Suprapubic skin (tissue), 4 donors: ENCODE results near the gene SORCS2. TPM values are rescaled to one million over a fixed set of nuclear protein-coding genes. Genes with fewer than 3 reads are reported as not detected.
A peak's percentile ranks its signal among the peaks of the same experiment; 100 is the strongest.

Experiments used
- DNase-seq, 2 donors: peaks; one replicate each; pipeline ENCODE4 v3.0.0-alpha.2; 2019; ENCODE audit warnings: low spot score in 2 of 2
- H3K27ac ChIP-seq: fragments of 200-600 bp; sonication (generic); one replicate; pipeline ENCODE4 v1.5.1; 2019
- H3K27me3 ChIP-seq: fragments of 200-600 bp; sonication (generic); one replicate; pipeline ENCODE4 v1.5.1; 2019
- H3K36me3 ChIP-seq: fragments of 200-600 bp; sonication (generic); one replicate; pipeline ENCODE4 v1.5.1; 2019
- H3K4me1 ChIP-seq: fragments of 200-600 bp; sonication (generic); one replicate; pipeline ENCODE4 v1.5.1; 2019
- H3K4me3 ChIP-seq: fragments of 200-600 bp; sonication (generic); one replicate; pipeline ENCODE4 v1.5.1; 2019; ENCODE audit warnings: mild to moderate bottlenecking
- H3K9me3 ChIP-seq: fragments of 200-600 bp; sonication (generic); one replicate; pipeline ENCODE4 v1.5.1; 2019
- EP300 ChIP-seq: sonication (generic); formaldehyde crosslinking; IDR thresholded peaks from one replicate; pipeline ENCODE4 v1.6.1; 2017; ENCODE audit warnings: antibody characterized with exemption
- POLR2A ChIP-seq, 2 donors: fragments of 450-650 bp; IDR thresholded peaks; one replicate each; pipeline ENCODE4 v1.6.1; 2017; ENCODE audit warnings: antibody characterized with exemption in 2 of 2, mild to moderate bottlenecking in 2 of 2, moderate library complexity in 2 of 2
- POLR2AphosphoS5 ChIP-seq, 3 donors: sonication (generic); formaldehyde crosslinking; IDR thresholded peaks; one replicate each; pipeline ENCODE4 v1.6.1; 2017; ENCODE audit warnings: antibody characterized with exemption in 3 of 3
- WGBS: methylation state at CpG from one replicate; pipeline ENCODE4 v1.1.5; 2018; 5-methylcytosine and 5-hydroxymethylcytosine counted together
- total RNA-seq, 4 donors: library from RNA; depleted of rRNA; stranded (reverse); fragments of >200 nt; gene quantifications; one replicate each; pipeline ENCODE4 v1.1.0, GENCODE V29; 2016
- TF ChIP-seq, protein P1 (sequence below), 2 donors: fragments of 200-600 bp in 1 of 2; fragments of 450-650 bp in 1 of 2; sonication (generic) in 1 of 2; IDR thresholded peaks; one replicate each; pipeline ENCODE4 v1.5.1; 2016 to 2019; ENCODE audit warnings: antibody characterized with exemption in 2 of 2, mild to moderate bottlenecking in 1 of 2, moderate library complexity in 1 of 2

The SORCS2 gene
- total RNA-seq, 4 donors from 2014 or later: 0.94 to 4.6 (median 1.3) TPM

DNA sequence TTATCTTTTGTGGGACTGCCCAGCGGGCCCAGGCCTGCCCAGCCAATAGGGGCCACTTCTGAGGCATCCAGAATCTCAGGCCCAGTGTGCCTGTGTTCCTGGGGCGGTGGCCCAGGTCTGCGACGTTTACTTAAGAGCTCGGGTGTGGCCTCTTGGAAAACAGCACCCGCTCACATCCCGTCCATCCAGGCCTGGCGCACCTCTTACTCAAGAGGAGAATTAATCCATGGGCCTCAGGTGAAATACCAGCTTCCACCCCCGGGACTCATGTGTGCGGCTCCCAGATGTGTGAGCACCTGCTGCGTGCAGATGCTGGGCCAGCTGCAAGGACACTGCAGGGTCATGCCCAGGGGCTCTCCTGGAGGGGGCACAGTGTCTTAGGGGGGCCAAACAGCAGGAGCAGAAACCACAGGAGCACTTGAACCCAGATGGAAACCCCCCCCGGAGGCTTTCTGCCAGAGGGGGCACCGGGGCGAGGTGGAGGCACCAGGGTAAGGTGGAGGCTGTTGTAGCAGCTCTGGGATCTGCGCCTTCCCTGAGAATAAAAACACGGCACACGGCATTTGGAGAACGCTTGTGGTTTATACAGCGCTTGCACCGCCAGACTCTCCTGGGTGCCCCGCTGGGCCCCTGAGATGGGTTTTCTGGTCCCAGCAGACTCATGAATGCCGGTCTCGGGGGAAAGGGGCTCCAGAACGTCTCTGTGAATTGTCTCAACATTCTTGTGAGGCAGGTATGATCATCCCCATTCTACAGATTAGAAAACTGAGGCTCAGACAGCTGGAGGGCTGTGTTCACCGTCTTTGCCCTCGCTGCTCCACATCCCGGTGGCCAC, 239.6 kb downstream of the SORCS2 start:
- DNase-seq: peak in 1 of 2 donors; percentile 76
- no peak overlapping the region for H3K4me3 ChIP-seq
- TF ChIP-seq, protein P1, sequence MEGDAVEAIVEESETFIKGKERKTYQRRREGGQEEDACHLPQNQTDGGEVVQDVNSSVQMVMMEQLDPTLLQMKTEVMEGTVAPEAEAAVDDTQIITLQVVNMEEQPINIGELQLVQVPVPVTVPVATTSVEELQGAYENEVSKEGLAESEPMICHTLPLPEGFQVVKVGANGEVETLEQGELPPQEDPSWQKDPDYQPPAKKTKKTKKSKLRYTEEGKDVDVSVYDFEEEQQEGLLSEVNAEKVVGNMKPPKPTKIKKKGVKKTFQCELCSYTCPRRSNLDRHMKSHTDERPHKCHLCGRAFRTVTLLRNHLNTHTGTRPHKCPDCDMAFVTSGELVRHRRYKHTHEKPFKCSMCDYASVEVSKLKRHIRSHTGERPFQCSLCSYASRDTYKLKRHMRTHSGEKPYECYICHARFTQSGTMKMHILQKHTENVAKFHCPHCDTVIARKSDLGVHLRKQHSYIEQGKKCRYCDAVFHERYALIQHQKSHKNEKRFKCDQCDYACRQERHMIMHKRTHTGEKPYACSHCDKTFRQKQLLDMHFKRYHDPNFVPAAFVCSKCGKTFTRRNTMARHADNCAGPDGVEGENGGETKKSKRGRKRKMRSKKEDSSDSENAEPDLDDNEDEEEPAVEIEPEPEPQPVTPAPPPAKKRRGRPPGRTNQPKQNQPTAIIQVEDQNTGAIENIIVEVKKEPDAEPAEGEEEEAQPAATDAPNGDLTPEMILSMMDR (IDR thresholded peaks at IDR 0.05): no peak
- TF ChIP-seq EP300 (no peak), POLR2A (IDR thresholded peaks at IDR 0.05) (no peak), POLR2AphosphoS5 (IDR thresholded peaks at IDR 0.05) (no peak)

DNA sequence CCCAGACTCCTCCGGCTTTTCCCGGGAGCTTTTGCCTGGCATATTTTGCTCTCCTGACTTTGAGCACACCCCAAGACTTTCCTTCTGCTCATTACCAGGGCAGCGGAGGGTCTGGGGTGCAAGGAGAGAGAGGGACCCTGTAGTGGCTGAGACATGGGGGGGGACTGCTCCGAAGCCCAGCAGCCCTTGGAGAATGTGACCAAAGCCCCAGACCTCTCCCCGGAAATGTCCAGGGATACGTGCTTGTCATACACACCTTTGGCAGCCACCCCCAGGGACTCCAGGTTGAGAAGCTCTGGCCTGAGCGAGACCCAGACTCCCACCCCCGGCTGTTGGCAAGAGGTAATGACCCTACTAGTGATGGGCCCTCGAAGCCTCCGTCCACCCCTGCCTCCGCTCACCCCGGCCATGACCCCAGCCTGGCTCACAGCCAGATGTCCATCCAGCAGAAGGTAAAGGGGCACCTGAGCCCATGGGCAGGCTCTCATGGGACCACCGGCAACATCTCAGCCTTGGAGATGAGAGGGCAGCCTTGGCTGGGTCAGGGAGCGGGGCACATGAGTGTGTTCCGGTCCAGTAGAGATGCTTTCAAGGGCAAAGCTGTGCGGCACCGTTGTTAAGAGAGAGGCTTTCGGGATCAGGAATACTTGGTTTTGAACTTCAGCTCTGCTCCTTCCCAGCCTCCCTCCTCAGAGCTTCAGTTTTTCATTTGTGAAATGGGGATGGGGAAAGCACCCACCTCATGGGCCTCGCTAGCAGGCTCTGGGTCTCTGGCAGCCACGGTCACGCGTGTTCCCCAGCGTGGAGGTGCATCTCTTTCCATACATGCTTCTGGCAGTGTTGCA, 240.4 kb downstream of the SORCS2 start:
- no peak for DNase-seq
- Histone ChIP-seq H3K4me1 (peaks cover 4% of the 10 kb centered on the region), H3K9me3 (no peaks in the 10 kb centered on the region), H3K27ac (no peak overlapping the region), H3K36me3 (no peaks in the 10 kb centered on the region), H3K4me3 (no peak overlapping the region), H3K27me3 (no peaks in the 10 kb centered on the region)
- TF ChIP-seq, protein P1 (IDR thresholded peaks at IDR 0.05): no peak
- TF ChIP-seq POLR2A (IDR thresholded peaks at IDR 0.05): no peak
- no peak for TF ChIP-seq EP300
- no peak for TF ChIP-seq POLR2AphosphoS5 (IDR thresholded peaks at IDR 0.05)
- WGBS: 92% methylated on average over 18 of the region's 23 CpGs

More for the DNA sequence above, 239.6 kb downstream of the SORCS2 start:
- H3K9me3 ChIP-seq: no peaks in the 10 kb centered on the region
- H3K27me3 ChIP-seq: no peaks in the 10 kb centered on the region
- peaks cover 4% of the 10 kb centered on the region for H3K4me1 ChIP-seq
- H3K27ac ChIP-seq: no peak overlapping the region
- no peaks in the 10 kb centered on the region for H3K36me3 ChIP-seq
- WGBS: 94% methylated on average over 16 of the region's 27 CpGs

DNA sequence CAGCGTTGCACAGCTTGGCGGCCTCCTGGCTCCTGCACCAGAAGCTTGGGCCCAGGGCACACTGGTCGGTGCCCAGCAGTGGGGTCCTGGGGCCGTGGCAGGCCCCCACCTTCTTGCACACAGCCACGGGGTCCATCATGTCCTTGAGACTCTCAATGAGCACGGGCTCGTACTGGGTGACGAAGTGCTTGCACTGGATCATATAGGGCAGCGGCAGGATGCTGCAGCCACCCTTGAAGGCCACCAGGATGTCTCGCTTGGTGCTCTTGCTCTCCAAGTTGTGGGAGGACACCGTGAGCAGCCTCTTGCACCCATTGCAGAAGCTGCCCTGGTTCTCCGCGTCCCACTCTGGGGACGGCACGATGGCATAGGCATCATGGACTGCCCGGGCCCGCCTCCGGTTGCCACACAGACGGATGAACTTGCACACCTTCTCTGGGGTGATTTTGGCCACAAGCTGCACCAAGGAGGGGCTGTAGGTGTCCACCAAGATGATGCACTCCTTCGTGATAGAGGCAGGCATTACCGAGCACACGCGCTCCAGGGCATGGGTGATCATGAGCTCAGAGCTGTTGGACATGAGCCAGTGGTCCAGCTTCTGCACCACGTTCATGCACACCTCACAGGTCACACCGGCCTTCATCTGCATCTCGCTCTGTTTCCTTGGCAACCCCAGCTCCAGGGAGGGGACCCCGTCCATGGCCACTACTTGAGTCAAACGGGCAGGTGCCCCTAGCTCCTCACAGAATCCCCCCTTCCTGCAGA, 241.2 kb downstream of the SORCS2 start:
- Histone ChIP-seq H3K9me3 (no peaks in the 10 kb centered on the region), H3K27me3 (no peaks in the 10 kb centered on the region), H3K27ac (no peak overlapping the region), H3K36me3 (no peaks in the 10 kb centered on the region), H3K4me3 (no peak overlapping the region), H3K4me1 (peaks cover 4% of the 10 kb centered on the region)
- TF ChIP-seq POLR2AphosphoS5 (IDR thresholded peaks at IDR 0.05) (no peak), POLR2A (IDR thresholded peaks at IDR 0.05) (no peak), EP300 (no peak)
- TF ChIP-seq, protein P1 (IDR thresholded peaks at IDR 0.05): no peak
- WGBS: 96% methylated on average over 10 of the region's 28 CpGs
- no peak for DNase-seq

DNA sequence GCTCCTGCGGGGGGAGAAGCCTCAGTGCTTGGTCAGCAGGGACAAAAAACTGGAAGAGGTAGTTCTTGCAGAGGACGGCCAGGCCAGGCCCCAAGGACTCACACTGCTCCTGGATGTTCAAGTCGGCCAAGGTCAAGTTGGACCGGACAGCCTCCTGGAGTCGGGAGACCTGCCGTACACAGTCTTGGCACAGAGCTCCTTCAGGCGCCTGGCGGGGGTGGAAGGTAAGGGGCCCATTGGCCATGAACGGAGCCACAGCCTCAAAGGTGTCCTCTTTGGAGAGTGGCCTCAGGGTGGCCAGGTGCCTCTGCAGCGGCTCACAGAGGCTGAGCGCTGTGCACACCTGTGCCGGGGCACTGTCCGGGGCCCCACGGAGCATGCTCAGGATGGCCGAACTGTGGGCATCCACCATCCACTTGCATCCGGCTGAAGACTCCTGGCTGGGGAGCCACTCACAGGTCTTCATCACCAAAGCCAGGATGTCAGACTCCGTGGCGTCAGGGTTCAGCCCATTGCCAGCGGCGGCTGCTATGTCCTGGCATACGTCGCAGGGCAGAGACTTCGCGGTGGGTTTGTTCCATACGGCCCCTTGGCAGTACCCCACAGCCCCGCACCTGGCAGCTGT, 241.9 kb downstream of the SORCS2 start:
- TF ChIP-seq POLR2AphosphoS5 (IDR thresholded peaks at IDR 0.05): no peak
- TF ChIP-seq, protein P1 (IDR thresholded peaks at IDR 0.05): no peak
- Histone ChIP-seq H3K27ac (no peak overlapping the region), H3K27me3 (no peaks in the 10 kb centered on the region), H3K4me1 (peaks cover 4% of the 10 kb centered on the region), H3K36me3 (no peaks in the 10 kb centered on the region), H3K4me3 (no peak overlapping the region), H3K9me3 (no peaks in the 10 kb centered on the region)
- DNase-seq: no peak
- WGBS: 69% methylated on average over 16 of the region's 26 CpGs
